OCI-LY7 (cell line): ENCODE measurements around the gene IFT57. TPM values are rescaled to one million over a fixed set of nuclear protein-coding genes. Genes with fewer than 3 reads are reported as not detected.

Experiments
- total RNA-seq, 2 experiments: library from RNA; depleted of rRNA in 1 of 2; stranded (reverse); fragments of >200 nt in 1 of 2; shearing (Covaris generic) in 1 of 2; gene quantifications; 2 replicates each; pipeline ENCODE4 v1.2.3, GENCODE V29; 2014 to 2022

The IFT57 gene
- total RNA-seq, 2 experiments from 2014 or later = 44.1 to 68.2 TPM

Other genes starting within 250 kb of the IFT57 start
- 40.8 and 43.9 TPM in 2 replicates for gene CD47, start 131.4 kb downstream of the IFT57 start, total RNA-seq (2014; rRNA removed; shearing (Covaris generic))
- 50.0 and 59.9 TPM in 2 replicates for gene CD47, start 131.4 kb downstream of the IFT57 start, total RNA-seq (2022)
- gene HHLA2, start 74.1 kb upstream of the IFT57 start, total RNA-seq (2014; rRNA removed; shearing (Covaris generic)) = not detected in 2 replicates
- not detected in 2 replicates for gene HHLA2, start 74.1 kb upstream of the IFT57 start, total RNA-seq (2022)